NCI-H345 treated with DMSO at 0.1 percent for 48 hours (cell line): ENCODE measurements around the gene KHDC4.

ENCODE experiments used
- DNase-seq: peaks from one replicate; lab custom pipeline; 2025; ENCODE audit not compliant: unreplicated experiment; lab: John Stamatoyannopoulos, UW

KHDC4 gene

DNA sequence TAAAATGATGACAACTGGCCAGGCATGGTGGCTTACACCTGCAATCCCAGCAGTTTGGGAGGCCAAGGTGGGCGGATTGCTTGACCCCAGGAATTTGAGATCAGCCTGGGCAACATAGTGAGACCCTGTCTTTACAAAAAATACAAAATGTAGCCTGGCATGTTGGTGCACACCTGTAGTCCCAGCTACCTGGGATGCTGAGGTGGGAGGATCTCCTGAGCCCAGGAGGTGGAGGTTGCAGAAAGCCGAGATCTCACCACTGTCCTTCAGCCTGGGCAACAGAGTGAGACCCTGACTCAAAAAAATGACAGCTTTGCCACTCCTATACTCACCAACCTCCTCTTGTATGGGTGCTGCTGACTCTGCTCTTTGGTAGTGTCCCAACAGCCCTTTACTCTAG is 56.3 kb downstream of the KHDC4 start:
- DNase-seq: no peak

DNA sequence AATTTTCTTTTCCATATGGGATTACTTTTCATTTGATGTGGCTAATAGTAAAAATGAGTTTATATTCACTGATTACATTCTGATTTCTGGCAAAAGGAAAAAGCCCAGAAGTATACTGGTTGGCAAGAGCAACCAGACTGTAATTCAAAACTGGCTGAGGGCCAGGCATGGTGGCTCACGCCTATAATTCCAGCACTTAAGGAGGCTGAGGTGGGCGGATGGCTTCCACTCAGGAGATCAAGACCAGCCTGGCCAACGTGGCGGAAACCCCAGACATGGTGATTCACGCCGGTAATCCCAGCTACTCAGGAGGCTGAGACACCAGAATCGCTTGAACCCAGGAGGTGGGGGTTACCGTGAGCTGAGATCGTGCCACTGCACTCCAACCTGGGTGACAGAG is 60.4 kb downstream of the KHDC4 start:
- DNase-seq: no peak

DNA sequence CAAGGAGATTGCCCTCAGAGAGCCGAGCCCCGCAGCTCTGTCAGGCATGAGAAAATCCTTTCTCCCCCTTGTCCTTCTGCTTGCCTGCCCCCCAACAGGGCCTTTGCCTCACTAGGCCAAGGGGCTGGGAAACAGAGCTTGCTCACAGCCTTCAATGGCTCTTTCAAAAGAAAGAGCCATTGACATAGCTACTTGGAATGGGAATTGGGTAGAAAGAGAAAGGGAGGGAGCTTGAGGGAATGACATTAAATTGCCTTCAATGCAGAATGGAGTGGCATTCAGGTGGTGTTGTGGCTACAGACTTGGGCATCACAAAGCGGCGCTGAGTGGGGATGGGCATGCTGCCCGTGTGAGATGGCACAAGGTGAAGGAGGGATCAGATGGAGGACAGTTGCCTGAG is 61.7 kb downstream of the KHDC4 start:
- DNase-seq: no peak

DNA sequence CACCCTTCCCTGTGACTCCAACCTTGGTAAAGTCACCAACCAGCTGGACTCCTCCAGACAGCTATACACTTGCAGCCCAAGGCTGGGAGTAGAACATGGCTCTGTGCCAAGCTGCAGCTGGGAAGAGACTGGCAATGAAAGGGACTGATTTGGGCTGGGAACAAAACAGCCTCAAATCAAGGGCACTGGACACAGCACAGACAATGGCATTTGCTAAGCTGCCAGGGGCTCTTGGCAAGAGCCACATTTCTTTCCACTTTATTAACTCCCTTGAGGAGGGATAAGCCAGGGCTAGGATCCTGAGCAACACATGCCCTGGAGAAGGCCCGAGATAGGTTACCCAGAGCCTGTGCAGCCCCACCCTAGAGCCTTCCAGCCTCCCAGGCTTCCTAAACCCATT is 62.8 kb downstream of the KHDC4 start:
- DNase-seq: peak; percentile 99

DNA sequence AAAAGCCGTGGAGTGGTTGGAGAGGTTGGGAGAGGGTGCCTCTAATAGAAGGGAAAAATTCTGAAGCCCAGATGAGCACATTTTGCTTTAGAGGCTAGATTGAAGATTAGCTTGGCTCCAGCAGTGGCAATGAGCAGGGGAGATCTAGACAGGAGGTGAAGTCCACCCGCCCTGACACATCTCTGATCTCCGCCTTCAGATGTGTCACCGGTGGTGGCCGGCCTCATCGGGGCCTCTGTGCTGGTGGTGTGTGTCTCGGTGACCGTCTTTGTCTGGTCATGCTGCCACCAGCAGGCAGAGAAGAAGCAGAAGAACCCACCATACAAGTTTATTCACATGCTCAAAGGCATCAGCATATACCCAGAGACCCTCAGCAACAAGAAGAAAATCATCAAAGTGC is 66.4 kb downstream of the KHDC4 start:
- DNase-seq: no peak

DNA sequence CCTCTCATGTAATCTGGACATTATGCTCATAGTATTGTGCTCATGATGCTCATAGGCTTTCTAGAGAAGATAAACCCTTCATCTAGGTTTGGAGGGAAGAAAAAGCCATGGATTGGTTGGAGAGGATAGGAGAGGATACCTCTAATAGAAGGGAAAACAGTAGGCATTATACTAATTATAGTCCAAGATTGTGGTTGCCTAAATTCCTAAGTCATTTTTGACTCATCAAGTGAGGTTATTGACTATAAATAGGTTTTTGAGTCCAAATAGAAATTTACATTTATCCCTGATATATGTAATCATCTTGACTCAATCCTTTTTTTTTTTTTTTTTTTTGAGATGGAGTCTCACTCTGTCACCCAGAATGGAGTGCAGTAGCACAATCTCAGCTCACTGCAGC is 69.8 kb downstream of the KHDC4 start:
- DNase-seq: no peak
